Skeletal muscle cell (primary cell): ENCODE results near the gene SFXN1.
A peak's percentile ranks its signal among the peaks of the same experiment; 100 is the strongest.
"Not testable (repeated sequence)": the region's sequence is repeated elsewhere in the genome, so short reads cannot be mapped to it uniquely, and the experiment has no call there.

Source experiments
- DNase-seq: peaks from one replicate; pipeline ENCODE4 v3.0.0-alpha.2; 2010; ENCODE audit warnings: low read depth
- H3K4me3 ChIP-seq: 2 replicates; pipeline ENCODE4 v1.5.1; 2011; ENCODE audit warnings: low read depth, mild to moderate bottlenecking, control low read depth, low read length, moderate library complexity

The SFXN1 gene

GRCh38 chr5:175478384-175479124, at the start of gene SFXN1:
TSS of gene SFXN1 (plus strand) at chr5:175478560. CDS start at chr5:175492104, 13,544 bp downstream.
- H3K4me3 ChIP-seq = peak within 1 kb of the TSS; percentile 83
- DNase-seq = peak; percentile 26

DNA sequence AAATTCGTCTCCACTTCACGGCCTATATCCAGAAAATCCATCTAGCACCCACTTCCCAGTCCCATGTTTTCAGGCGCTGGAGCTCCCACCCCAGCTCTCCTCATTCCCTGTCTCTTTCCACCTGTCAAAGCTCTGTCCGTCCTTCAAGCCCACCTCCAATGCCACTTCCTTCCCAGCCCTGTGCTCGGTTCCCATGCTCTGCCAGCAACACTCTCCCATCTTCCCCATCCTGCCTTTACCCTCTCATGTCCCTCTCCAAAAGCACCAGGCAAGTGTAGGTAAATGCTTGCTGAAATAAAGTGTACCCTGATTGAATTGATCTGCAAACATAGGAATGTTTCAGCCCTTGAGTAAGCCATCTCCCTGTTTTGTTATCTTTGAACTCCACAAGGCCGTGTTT, 43.6 kb upstream of the SFXN1 start:
- no peak overlapping the region for H3K4me3 ChIP-seq
- no peak for DNase-seq

- no peak for DNase-seq
- H3K4me3 ChIP-seq = no peak overlapping the region
These were observed 42.0 kb upstream of the SFXN1 start for GRCh38 chr5:175436359-175436758.

GRCh38 chr5:175438234-175438857, 40.0 kb upstream of the SFXN1 start:
- no peak overlapping the region for H3K4me3 ChIP-seq
- DNase-seq = no peak

GRCh38 chr5:175443514-175444059, 34.8 kb upstream of the SFXN1 start:
- no peak for DNase-seq
- H3K4me3 ChIP-seq = no peak overlapping the region

DNA sequence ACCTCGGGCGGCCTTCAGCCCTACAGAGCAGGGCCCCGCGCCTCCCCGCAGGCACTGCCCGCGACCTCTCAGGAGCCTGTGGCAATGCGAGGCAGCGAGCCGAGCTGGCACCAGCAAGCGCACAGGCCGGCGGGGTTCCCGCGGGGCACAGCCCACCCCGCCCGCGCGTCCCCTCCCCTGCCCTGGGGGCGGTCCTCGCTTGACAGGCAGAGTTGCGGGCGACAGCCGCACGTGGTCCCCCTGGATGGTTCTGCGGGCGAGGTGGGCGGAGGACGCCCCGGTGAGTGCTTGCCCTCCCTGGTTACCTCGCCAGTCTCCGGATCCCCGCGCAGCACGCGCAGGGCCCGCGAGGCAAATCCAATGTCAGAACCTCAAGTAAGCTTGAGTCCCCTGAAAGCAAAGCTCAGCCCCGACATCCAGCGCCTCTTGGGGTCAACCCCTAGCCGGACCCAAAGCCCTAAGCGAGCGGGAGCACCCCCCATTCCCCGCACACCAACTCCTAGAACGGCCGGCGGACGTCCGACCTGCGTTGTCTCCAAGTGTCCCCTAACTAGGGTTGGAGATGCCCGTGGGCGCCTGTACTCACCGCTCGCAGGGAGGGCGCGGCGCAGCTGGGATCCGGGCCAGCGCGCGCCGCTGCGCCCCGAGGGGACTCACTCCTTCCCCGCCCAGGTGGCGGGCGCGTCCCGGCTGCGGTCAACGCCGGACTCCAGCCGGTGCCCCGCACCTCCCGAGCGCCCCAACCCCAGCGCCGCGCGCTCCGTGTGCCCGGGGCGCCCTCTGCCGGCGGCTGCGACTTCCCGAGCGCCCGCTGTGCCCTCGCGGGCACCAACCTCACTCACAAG, 34.1 kb upstream of the SFXN1 start, which contains the start of gene DRD1:
TSS of gene DRD1 (minus strand) at position 123 of the 845 bp plus-strand sequence. CDS start 1,083 bp downstream, outside the sequence.
- no peak within 1 kb of the TSS for H3K4me3 ChIP-seq
- no peak for DNase-seq

DNA sequence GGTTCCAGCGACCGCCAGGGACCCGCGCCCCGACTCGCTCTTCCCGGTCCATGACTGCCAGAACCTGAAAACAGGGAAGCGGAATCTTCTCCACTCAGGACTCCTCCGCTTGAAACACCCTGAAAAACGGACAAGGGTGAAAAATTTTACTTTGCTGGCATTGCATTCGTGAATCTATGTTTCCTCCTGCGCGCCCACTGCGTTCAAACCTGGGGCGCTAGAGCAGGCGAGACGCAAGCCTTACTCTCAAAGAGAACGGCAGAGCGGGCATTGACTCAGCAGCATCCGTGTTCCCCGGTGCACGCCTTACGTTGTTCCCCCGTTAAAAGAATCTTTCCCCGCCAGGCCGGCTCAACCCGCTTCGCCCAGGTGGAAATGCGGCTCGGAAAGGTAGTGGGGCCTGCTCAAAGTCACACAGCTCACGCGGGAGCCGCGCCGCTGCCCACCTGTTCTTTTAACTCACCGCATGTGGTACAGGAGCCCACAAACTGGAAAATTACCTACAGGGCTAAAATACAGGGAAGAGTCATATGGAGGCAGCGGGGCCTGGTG, 33.4 kb upstream of the SFXN1 start:
- no peak overlapping the region for H3K4me3 ChIP-seq
- no peak for DNase-seq

DNA sequence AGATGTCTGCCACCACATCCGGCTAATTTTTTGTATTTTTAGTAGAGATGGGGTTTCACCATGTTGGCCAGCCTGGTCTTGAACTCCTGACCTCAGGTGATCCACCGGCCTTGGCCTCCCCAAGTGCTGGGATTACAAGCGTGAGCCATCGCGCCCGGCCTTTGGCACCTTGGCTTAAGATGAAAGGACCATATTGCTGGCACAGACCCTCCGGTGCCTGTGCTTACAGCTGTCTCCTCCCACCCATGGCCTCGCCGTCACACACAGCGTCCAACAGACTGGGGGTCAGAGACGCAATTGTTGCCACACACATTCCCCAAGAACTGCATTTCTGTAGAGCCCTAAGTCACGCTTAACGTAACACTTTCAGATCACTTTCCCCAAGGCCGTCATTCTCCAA, 32.0 kb upstream of the SFXN1 start:
- not testable (repeated sequence) for DNase-seq, H3K4me3 ChIP-seq

DNA sequence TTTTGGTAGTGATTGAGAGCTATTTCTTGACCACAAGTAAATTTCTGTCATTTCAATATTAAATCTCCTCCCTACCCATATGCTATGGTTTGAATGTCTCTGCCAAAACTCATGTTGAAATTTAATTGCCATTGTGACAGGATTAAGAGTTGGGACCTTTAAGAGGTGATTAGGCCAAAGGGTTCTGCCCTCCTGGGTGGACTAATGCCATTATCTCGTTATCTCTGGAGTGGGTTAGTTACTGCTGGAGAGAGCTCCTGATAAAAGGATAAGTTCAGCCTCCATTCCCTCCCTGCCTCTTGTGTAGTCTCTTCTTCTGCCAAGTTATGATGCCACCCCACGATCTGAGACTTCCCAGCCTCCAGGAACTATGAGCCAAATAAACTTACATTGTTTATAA, 30.8 kb upstream of the SFXN1 start:
- H3K4me3 ChIP-seq = no peak overlapping the region
- no peak for DNase-seq

DNA sequence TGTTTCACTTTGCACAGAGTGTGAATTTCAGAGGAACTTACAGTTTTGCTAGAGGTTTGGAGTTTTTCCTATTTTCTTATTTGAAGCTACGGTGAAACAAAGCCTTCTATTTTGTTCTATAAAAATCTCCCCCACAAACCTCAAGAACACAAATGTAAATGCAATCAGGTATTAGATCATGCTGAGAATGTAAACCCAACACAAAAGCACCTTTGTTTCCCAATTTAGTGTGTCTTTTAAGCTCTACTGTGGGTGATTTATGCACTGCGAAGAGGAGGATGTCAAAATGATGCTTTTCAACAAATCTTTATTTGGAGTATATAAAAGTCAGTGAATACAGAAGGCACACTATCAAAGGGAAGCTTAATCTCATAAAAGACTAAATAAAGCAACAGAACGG, 30.1 kb upstream of the SFXN1 start:
- H3K4me3 ChIP-seq = no peak overlapping the region
- DNase-seq = no peak

DNA sequence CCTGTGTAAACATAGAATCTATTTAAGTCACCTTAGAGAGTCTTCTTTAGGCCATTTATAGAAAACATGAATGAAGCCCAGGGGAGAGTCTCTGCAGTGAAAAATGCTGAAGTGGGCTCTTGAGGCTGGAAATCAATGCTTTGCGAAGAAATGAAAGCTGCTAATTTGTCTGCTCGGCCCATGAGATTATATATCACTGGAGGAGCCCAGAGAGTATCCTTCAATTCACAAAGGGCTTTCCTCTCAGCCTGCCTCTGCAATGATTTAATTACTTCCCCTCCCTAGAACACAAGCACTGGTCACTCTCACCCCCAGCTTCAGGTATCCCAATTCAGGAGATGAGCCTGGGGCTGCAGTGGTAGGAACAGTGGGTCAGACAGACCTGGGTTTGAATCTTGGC, 26.2 kb upstream of the SFXN1 start:
- no peak overlapping the region for H3K4me3 ChIP-seq
- DNase-seq = no peak

DNA sequence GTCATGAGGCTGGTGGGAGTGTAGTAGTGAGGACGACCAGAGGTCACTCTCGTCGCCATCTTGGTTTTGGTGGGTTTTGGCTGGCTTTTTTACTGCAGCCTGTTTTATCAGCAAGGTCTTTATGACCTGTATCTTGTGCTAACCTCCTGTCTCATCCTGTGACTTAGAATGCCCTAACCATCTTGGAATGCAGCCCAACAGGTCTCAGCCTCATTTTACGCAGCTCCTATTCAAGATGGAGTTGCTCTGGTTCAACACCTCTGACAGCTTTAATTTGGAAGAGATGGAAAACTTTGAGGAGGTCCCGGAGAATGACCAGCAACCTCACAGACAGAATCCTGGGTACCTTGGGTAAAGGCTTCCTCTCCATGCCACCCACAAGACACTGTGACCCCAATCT, 24.0 kb upstream of the SFXN1 start:
- not testable (repeated sequence) for DNase-seq, H3K4me3 ChIP-seq

GRCh38 chr5:175456105-175456742, 22.1 kb upstream of the SFXN1 start:
- no peak overlapping the region for H3K4me3 ChIP-seq
- DNase-seq = no peak

- H3K4me3 ChIP-seq = no peak overlapping the region
- DNase-seq = no peak
These were observed 20.9 kb upstream of the SFXN1 start for GRCh38 chr5:175457466-175457865.

DNA sequence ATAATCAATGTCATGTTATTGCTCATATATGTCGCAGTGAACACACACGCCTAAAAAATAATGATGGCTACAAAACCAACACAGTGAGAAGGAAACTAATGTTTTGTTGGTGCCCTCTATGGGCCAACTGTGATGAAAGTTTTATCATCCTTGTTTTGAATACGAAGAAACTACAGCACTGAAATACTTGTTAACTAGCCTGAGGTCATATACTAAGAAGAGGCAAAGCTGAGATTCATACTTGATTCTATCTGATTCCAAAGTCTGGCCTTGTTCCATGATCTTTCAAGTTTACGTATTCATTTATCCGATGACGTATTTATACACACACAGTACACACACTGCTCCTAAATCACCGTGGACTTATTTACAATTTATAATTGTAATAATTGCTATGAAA, 18.2 kb upstream of the SFXN1 start:
- DNase-seq = no peak

DNA sequence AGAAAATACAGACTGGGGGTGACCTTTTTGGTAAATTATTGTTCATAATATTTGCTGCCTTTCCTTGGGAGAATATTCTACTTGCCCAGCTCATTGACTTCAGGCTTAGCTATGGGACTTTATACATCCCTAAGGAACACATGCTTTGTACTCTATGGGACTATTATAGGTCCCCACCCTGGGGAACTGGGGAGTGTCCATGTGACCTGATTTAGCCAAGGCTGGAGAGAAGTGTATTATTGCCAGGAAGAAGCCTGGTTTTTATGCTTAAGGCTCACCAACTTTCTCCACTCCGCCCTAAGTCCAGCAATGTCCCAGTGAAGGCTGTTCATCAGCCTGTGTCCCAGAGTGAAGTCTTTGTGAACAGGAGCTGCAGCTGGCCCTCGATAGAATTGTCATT, 17.8 kb upstream of the SFXN1 start:
- DNase-seq = no peak
- H3K4me3 ChIP-seq = no peak overlapping the region

More for the DNA sequence above, 18.2 kb upstream of the SFXN1 start:
- no peak overlapping the region for H3K4me3 ChIP-seq

- DNase-seq = no peak
- no peak overlapping the region for H3K4me3 ChIP-seq
These were observed 17.0 kb upstream of the SFXN1 start for GRCh38 chr5:175461370-175461769.

GRCh38 chr5:175463641-175464040, 14.7 kb upstream of the SFXN1 start:
- no peak overlapping the region for H3K4me3 ChIP-seq
- no peak for DNase-seq
